Measurements from ENCODE around the gene PCDHB16.
"Not testable (repeated sequence)": the region's sequence is repeated elsewhere in the genome, so short reads cannot be mapped to it uniquely, and the experiment has no call there.

DNA sequence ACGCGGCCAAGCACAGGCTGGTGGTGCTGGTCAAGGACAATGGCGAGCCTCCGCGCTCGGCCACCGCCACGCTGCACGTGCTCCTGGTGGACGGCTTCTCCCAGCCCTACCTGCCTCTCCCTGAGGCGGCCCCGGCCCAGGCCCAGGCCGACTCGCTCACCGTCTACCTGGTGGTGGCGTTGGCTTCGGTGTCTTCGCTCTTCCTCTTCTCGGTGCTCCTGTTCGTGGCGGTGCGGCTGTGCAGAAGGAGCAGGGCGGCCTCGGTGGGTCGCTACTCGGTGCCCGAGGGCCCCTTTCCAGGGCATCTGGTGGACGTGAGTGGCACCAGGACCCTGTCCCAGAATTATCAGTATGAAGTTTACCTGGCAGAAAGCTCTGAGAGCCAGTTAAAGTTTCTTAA, 24.3 kb upstream of the PCDHB16 start:
- TF ChIP-seq, protein P1, sequence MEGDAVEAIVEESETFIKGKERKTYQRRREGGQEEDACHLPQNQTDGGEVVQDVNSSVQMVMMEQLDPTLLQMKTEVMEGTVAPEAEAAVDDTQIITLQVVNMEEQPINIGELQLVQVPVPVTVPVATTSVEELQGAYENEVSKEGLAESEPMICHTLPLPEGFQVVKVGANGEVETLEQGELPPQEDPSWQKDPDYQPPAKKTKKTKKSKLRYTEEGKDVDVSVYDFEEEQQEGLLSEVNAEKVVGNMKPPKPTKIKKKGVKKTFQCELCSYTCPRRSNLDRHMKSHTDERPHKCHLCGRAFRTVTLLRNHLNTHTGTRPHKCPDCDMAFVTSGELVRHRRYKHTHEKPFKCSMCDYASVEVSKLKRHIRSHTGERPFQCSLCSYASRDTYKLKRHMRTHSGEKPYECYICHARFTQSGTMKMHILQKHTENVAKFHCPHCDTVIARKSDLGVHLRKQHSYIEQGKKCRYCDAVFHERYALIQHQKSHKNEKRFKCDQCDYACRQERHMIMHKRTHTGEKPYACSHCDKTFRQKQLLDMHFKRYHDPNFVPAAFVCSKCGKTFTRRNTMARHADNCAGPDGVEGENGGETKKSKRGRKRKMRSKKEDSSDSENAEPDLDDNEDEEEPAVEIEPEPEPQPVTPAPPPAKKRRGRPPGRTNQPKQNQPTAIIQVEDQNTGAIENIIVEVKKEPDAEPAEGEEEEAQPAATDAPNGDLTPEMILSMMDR (conservative IDR thresholded peaks at IDR 0.05; ENCODE audit: low read length): not testable (repeated sequence)
- not testable (repeated sequence) for TF ChIP-seq EZH2phosphoT487 (IDR thresholded peaks at IDR 0.05; ENCODE audit: borderline replicate concordance, low read depth, low read length)
